Fibroblast of skin of right quadriceps (primary cell): ENCODE data around the gene PP2D1.
"Not testable (repeated sequence)": the region's sequence is repeated elsewhere in the genome, so short reads cannot be mapped to it uniquely, and the experiment has no call there.

Source experiments
- DNase-seq: peaks from one replicate; pipeline ENCODE4 v3.0.0-alpha.2; 2013

PP2D1 gene, protein sequence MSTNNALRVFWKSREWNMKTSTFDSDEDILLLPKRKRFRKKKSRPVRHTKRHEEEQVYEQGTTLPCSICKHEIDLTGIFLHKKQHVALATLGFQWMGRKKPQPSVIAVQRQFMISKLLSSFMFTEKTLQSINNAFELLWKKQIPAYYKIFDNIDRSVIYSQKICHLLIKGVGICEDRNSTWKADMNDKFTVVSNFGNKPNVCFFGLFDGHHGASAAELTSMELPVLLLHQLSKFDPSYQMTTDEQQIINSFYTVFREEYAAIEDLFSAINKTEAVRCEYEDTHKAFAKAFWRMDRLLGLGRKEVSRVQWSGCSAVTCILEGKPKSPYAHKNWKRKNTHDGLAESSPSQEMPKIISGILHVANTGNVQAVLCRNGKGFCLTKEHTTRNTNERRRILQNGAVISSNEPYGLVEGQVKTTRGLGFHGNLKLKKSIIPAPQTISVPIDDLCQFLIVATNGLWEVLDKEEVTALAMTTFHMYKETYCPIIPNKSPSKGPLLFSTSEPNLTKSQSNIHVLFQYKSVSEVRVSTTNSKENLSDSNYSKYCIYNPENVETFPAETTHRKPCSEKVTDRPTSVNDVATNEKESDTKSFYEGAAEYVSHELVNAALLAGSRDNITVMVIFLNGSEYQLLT

DNA sequence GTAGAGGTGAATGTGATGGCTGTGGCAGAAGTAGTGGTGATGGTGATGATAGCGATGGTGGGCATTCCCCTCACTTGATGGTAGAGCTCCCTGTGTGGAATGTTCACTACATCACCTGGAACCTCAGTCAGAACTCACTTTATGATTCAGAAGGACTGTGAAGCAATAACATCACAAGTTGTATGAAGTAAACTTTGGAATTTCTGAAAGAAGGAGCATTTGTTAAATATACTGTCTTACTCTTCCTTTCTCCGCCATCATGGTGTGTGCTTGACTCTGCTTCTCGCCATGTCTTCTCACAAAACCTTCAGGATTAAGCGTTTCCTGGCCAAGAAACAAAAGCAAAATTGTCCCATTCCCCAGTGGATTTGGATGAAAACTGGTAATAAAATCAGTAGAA is at the start of gene PP2D1:
PP2D1 (minus strand) TSS at position 101 of the 400 bp plus-strand sequence. CDS start 192 bp downstream, outside the sequence.
- no peak for DNase-seq

DNA sequence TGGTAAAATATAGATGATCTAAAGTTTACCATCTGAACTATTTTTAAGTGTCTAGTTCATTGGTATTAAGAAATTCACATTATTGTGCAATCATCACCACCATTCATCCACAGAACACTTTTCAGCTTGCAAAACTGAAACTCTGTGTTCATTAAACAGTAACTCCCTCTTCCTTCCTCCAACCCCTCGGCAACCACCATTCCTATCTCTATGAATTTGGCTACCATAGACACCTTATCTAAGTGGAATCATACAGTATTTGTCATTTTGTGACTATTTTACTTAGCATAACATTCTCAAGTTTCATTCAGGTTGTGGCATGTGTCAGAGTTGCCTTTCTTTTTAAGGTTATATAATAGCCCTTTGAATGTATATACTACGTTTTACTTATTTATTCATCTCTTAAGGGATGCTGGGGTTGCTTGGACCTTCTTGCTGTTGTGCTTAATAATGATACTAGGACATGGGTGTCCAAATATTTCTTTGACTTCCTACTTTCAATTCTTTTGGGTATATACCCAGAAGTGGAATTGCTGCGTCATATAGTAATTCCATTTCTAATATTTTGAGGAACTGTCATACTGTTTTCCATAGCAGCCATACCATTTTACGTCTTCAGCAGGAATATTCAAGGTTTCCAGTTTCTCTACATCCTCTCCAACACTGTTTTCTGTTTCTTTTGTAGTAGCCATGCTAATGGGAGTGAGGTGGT is 49.1 kb upstream of the PP2D1 start:
- DNase-seq, result no peak

DNA sequence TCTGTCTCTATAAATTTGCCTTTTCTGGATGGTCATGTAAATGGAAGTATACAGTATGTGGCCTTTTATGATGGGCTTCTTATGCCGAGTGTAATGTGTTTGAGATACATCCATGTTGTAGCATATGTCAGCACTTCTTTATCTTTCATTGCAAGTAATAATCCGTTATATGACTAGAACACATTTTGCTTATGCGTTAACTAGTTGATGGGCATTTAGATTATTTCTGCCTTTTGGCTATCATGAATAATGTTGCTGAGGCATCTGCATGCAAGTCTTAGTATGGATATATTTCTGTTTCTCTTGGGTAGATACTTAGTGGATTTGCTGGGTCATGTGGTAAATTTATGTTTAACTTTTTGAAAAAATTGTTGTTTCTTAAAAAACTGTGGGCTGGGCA is 47.9 kb upstream of the PP2D1 start:
- DNase-seq, result no peak

DNA sequence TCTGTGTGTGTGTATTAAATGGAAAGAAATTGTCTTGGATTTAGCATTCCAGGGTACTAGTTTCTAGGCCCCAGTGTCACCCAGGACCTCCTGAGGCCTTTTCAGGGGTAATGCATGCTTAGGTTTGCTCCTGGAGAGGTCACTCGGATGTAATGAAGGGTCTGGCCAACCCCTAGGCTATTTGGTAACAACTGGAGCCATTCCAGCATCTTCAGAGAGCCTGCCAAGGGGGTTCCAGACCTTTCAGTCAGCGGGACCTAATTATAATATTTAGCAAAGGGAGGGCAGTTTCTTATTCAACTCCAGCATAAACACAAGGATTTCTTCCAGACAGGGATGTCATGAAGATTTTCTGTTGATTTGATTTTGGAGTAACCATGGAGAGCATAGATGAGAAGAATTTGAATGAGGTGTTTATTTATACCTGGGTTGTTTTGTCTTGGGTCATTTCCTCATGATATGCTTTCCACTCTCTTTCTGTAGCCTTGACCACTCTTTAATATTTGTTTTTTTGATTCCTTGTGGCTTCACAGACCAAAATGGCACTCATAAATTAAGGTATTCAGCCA is 45.6 kb upstream of the PP2D1 start:
- DNase-seq, result no peak

DNA sequence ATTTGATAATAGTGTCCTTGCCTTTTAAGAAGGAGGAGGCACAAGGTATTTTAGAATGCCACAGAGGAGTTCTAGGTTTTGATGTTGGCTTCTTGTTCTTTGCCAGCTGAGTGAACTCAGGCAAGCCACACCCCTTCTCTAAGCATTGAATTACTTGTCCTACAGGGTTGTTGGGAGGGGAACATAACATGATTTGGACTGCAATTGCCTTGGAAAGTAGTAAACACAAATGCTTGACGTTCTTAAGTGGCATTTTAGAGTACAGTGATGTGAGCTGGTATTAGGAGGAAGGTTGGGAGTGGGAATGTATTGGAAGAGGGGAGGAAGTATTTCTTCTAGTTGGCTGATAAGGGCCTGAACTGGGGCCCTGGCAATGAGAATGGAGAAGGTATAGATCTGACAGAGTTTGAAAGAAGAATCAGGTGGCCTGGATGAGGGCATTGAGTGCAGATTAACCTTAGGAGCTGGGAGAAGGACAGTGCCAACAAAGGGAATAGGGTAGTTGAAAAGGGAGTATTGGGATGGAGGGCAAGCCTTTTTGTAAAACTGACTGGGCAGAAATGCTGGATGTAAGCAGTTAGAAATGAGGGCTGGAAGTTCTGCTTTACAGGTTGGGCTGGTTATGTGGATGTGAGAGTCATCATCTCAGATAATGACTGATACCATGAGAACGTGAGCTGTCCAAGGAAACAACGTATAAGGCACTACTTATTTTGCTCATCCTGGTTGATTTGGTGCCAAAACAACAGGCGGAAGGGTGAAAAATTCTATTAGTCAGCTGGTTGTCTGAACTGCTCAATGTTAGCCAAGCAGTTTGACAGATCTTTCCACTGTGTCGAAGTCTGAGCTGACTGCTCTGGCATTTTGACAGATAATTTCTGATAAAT is 44.9 kb upstream of the PP2D1 start:
- peak; percentile 72 for DNase-seq

DNA sequence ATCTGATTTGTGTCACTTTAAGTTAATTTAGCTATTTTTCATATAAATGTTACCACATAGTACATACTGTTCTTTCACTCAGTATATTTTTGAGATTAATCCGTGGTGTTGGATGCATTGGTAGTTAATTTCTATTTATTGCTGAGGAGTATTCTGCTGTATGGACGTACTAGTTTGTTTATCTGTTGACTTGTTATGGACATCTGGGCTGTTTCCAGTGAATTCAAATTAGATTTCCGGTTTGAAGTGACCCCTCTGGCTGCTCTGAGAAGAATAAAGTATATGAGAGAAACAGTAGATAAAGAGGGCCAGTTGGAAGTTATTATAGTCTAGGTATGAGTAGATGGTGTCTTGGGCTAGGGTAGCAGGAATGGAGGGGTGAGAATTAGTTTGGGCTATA is 43.8 kb upstream of the PP2D1 start:
- no peak for DNase-seq

DNA sequence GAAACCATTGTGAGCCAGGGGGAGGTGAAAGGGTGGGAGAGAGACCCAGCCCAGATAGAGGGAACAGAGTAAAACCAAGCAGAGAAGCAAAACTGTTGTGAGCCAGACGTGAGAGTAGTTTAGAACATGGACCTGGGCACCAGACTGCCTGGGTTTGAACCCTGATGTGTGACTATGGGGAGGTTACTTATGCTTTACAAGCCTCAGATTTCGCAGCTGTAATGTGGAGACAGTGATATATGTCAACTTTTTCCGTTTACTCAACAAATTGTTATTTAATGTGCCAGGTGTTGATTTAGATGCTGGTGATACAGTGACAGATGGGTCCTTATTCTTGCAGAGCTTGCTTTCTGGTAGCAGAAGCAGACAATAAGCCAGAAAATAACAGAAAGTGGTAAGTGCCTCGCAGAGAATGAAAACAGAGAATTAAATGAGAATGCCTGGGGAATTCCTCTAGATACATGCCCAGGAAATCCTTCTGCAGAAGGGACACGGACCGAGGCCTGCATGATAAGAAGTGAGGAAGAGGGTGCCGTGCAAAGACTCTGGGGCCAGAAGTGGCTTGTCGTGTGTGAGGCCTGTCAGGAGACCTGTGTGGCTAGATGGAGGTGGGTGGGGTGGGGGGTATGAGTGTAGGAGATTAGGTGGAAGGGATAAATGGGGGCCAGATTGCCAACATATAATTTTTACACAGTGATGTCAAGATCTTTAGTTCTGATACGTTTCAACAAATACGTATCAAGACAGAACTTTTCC is 43.1 kb upstream of the PP2D1 start:
- no peak for DNase-seq

DNA sequence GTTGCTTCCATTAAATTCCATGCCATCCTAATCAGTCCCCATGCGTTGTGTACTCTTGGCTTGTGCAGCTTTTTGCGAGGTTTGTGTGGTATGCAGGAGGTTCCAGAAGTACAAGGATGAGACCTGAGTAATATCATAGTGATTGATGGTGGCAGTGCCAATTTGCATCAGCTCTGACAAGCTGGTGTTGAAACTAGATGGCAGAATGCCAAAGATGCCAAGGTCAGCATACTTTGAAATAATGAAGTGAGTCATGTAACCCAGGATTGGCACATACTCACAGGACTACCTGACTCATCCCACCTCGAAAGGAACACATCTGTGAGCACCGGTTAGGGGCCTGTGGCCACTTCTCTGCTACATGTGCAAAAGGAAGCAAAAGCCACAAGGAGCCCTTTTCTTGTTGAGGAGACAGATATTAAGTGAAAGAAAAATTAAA is 42.5 kb upstream of the PP2D1 start:
- peak; percentile 78 for DNase-seq

DNA sequence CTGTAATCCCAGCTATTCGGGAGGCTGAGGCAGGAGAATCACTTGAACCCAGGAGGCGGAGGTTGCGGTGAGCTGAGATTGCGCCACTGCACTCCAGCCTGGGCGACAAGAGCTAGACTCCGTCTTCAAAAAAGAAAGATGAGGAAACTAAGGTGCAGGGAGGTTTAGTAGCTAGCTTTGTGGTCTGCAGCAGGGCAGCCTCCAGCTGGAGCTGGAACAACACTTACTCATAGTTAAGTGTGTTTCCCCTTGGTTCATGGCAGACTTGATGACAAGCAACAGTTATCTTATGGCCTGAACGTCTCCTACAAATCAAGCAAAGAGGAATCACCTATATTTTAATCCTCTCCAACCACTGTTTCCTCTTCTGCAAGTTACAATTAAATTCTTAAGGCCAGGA is 40.8 kb upstream of the PP2D1 start:
- no peak for DNase-seq

DNA sequence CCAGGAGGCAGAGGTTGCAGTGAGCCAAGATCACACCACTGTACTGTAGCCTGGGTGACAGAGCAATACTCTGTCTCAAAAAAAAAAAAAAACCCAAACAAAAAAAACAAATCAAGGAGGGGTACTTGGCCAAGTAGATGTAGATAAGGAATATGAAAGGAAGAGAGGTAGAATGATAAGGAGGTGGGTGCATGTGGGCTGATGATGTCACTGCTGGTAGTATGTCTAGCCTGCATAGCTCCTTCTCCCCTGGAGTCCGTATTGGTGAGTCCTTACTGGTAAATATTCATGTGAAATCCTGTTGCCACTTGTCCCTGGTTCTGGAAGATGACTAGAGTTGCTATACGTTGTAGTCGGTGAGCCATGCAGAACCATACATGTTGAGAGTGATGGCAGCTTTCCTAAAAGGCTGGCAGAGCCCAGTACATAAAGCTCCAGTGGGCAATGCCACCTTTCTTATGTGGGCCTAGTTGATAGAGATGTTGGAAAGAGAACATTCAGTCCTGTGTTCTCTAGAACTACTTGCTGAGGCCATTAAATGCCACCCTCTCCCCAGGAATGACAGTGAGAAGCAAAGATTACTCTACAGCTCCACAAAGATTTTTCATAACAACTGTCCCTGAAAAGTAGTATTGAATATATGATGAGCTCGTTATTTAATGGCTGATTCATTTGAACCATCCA is 39.2 kb upstream of the PP2D1 start:
- DNase-seq, result no peak

DNA sequence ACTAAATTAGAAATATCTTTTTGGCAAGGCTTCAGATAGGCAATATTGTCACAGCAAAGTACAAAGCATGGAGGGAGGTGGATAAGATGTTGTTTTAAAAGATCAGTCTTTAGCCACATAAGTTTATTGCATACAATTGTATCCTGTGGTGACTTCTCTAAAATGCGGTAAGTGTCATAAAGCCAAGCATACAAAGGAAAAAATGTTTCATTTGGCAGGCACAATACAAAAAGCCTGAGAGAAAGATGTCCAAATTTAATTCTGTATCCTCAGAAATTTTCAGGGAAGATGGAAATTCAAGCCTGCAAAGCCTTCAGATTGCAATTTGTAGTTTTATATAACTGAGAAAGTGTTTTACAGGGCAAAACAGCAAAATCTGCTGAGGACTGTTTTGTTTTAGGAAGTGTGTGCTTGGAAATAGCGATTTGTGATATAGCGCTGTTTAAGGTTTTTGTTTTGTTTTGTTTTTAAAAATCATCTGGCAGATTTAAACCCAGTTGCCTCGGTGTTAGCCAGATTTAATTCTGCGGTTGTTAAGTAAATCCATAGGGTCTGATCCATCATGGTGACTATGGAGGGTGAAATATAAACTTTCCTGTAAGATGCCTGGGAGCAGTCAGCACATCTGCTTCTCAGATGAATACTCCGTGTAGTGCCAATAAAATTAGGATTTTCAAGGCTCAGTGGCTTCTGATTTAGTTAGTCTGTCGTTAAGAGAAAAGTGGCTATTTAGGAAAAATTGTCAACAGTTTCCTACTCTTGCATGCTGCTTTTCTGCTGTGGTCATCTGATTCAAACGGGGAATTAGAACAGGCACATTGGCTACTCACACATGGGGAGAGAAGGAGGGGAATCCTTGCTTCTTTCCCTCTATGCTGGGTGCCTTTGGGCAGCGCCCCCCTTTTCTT is 36.2 kb upstream of the PP2D1 start:
- DNase-seq, result peak; percentile 54

DNA sequence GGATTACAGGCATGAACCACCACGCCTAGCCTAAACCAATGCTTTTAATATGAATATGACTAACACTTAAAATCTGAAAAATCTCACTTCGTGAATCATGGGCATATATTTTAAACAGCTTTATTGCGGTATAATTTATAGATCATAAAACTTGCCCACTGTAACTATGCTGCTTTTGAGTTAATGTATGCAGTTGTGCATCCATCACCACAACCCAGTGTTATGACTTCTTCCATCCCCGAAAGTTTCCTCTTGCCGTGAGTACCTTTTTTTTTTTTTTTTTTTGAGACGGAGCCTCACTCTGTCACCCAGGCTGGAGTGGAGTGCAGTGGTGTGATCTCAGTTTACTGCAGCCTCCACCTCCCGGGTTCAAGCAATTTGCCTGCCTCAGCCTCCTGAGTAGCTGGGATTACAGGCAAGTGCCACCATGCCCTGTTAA is 35.3 kb upstream of the PP2D1 start:
- DNase-seq, result peak; percentile 60

DNA sequence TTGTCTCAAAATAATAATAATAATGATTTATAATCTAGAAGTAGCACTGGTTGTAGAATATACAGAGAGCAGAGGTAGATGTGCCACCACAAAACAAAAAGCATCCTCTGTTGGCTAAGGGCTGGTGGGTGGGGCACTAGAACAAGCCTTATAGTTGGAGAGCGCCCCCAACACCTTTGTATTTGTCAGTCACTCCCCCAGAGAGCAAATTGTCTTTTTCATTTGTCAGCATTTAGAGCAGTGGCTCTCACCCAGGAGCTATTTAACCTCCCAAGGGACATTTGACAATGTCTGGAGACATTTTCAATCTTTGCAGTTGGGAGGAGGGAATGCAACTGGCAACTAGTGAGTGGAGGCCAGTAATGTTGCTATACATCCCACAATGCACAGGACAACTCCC is 34.5 kb upstream of the PP2D1 start:
- no peak for DNase-seq

DNA sequence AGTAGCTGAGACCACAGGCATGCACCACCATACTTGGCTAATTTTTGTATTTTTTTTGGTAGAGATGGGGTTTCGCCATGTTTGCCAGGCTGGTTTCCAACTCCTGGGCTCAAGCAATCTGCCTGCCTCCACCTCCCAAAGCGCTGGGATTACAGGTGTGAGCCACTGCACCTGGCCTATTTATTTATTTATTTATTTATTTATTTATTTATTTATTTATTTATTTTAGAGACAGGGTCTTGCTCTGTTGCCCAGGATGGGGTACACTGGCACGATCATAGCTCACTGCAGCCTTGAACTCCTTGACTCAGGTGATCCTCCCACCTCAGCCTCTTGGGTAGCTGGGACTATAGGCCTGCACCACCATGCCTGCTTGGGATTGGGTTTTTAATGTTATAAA is 33.1 kb upstream of the PP2D1 start:
- not testable (repeated sequence) for DNase-seq

DNA sequence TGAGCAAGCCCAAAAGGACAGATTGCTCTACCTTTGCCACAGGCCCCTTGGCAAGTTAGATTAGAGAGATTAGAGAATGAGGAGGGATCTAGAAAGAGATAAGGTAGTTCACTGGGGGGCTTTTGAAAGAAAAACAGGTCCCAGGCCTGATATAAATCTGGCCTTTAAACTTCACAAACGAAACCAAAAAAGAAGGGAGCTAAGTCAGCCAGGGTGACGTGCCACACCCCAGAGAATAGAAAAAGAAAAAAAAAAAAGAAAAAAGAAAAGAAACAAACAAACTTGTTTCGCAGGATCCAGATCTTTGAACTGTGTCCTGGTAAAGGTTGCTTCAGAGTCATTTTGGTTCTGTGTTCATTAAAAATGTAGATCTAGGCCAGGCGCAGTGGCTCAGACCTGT is 31.8 kb upstream of the PP2D1 start:
- DNase-seq, result no peak

DNA sequence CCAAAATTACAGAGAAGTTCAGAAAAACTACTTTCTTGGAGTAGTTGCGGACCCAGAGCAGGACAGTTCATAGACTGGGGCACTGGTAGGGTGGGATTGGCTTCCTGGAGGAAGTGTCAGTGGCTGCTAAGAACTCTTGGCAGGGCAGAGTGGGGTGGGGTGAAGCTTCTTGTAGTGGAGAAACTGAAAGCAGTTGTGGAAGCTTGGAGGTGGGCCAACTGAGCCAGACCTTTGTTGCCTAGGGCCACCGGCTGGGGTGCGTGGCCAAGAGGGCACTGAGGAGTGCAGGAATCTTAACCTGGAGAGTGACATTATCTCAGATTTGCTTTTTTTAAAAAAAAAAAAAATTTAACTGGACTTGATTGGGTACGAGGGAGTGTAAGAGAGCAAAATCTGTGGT is 31.3 kb upstream of the PP2D1 start:
- no peak for DNase-seq

DNA sequence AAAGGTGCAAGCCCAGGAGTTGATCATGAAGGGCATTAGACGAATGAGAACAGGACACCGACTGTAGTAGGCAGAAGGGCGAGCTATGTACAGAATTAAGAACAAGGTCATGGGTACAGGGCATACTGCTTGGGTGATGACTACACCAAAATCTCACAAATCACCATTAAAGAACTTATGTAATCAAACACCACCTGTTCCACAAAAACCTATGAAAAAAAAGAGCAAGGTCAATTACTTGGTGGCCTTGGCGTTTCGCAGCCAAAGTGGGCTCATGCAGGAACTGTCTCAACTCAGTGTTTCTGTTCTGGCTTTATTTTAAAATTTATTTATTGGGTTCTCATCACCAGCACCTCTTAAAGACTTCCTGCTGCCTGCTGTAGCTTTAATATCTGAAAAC is 30.3 kb upstream of the PP2D1 start:
- DNase-seq, result no peak

DNA sequence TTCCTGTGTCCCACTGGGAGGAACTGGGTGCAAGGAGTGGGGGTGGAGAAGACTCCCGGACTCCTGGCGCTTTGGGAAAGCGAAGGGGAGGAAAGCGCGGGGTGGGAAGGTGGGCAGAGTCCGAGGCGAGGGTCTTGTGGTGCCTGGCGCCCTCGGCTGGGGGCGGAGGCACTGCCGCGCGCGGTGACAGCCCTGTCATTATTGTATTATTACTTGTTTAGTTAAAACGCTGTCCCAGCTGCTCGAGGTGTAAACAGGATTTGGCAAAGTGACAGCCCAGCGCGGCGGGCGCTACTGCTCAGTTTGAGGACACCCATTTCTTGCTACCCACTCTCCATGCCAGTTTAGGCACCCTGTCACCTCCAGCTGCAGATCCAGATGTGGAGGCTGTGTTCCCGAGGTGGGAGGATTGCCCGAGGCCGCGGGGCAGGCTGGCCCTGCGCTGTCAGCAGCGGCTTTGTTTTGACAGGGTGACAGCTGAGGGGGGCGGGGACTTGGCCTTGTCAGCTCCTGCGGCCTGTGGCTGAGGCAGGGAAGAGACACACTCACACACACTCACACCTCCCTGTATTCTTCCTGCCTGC is 29.2 kb upstream of the PP2D1 start:
- DNase-seq, result peak; percentile 38

DNA sequence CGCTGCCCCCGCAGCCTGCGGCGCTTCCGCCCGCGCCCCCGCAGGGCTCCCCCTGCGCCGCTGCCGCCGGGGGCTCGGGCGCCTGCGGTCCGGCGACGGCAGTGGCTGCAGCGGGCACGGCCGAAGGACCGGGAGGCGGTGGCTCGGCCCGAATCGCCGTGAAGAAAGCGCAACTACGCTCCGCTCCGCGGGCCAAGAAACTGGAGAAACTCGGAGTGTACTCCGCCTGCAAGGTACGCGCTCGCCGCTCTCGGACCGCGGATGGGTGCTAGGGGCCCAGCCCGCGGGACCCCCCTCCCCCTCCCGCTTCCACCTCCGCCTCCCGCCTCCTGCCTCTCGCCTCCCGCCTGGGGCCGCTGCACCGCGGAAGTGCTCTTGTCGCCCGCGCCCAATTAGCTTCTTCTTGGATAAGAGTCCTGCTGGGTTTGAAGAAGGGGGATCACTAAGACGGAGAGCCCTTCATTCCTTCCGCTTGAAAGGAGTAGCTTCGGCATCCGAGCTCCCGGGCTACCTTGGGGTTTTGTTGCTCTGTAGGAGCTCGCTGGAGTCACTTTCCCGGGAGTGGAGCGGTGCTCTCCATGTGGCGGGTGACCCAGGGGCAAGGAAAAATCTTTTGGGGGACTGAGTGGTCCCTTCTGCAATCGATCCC is 28.6 kb upstream of the PP2D1 start:
- peak; percentile 66 for DNase-seq
